Endothelial cell of umbilical vein (primary cell): ENCODE results near the gene NELFB. TPM values are rescaled to one million over a fixed set of nuclear protein-coding genes. Genes with fewer than 3 reads are reported as not detected.

Experiments
- BruUV-seq: library from RNA; stranded (reverse); fragments of 400-500 nt; replicated peaks from 2 replicates; lab custom pipeline; 2021; lab: Mats Ljungman, UMichigan
- CTCF ChIA-PET: fragments of 300-600, 350-600 bp; sonication (Branson Sonifier 250); formaldehyde crosslinking; loops from one replicate; lab custom pipeline; 2021; ENCODE audit warnings: antibody characterized with exemption, inconsistent platforms; lab: Charles Lee
- POLR2A ChIA-PET: fragments of 300-600, 350-600 bp; sonication (Branson Sonifier 250); formaldehyde crosslinking; loops from one replicate; lab custom pipeline; 2021; ENCODE audit warnings: antibody characterized with exemption, inconsistent platforms; lab: Charles Lee
- DNase-seq: peaks from one replicate; pipeline ENCODE4 v3.0.0-alpha.2; 2011; ENCODE audit warnings: low read depth, low spot score
- FAIRE-seq: peaks from 2 replicates; lab custom pipeline; 2011; peaks lifted over from hg19 to GRCh38; lab: Jason Lieb, UNC
- H2AFZ ChIP-seq: 2 replicates; pipeline ENCODE4 v1.6.0; 2012; ENCODE audit warnings: low read depth, low read length, control low read depth, inconsistent platforms
- H3K27ac ChIP-seq: 2 replicates; pipeline ENCODE4 v1.5.1; 2011; ENCODE audit warnings: low read depth, mild to moderate bottlenecking, control low read depth, low read length, moderate library complexity; ENCODE audit not compliant: insufficient read depth
- H3K27me3 ChIP-seq, 2 experiments: 2 replicates each; pipeline versions ENCODE4 v1.6.0 to v1.6.1; 2011; ENCODE audit warnings: low read length in 2 of 2, mixed read lengths in 1 of 2; ENCODE audit not compliant: control insufficient read depth in 2 of 2, insufficient read depth in 2 of 2
- H3K36me3 ChIP-seq, 2 experiments: 2 replicates in 1 of 2; 3 replicates in 1 of 2; pipeline ENCODE4 v1.5.1; 2011; ENCODE audit warnings: low read length in 2 of 2, mild to moderate bottlenecking in 1 of 2, moderate library complexity in 1 of 2; ENCODE audit not compliant: control insufficient read depth in 2 of 2, insufficient read depth in 2 of 2; ENCODE audit errors: extremely low read depth in 1 of 2
- H3K4me1 ChIP-seq: 3 replicates; pipeline ENCODE4 v1.5.1; 2011; ENCODE audit warnings: mild to moderate bottlenecking, low read length; ENCODE audit not compliant: control insufficient read depth, insufficient read depth; ENCODE audit errors: extremely low read depth
- H3K4me2 ChIP-seq: 2 replicates; pipeline ENCODE4 v1.6.1; 2011; ENCODE audit warnings: low read length, control low read depth, mixed read lengths; ENCODE audit not compliant: insufficient read depth
- H3K4me3 ChIP-seq, 3 experiments: fragments of 200-600 bp in 1 of 3; sonication (generic), shearing (Covaris generic) in 1 of 3; replicated peaks in 1 of 3; 2 replicates each; pipeline ENCODE4 v1.5.1; 2011 to 2016; ENCODE audit warnings: control low read depth in 3 of 3, low read length in 3 of 3, mild to moderate bottlenecking in 2 of 3, inconsistent platforms in 1 of 3, low read depth in 1 of 3, moderate library complexity in 1 of 3; ENCODE audit not compliant: insufficient read depth in 1 of 3
- H3K79me2 ChIP-seq: 2 replicates; pipeline ENCODE4 v1.6.0; 2012; ENCODE audit warnings: low read length, inconsistent platforms; ENCODE audit not compliant: control insufficient read depth, insufficient read depth
- H3K9ac ChIP-seq: replicated peaks from 2 replicates; pipeline ENCODE3; 2011; ENCODE audit warnings: low read length, control low read depth; ENCODE audit not compliant: insufficient read depth; ENCODE audit errors: extremely low read depth
- H3K9me1 ChIP-seq: replicated peaks from 3 replicates; pipeline ENCODE4 v1.6.0; 2011; ENCODE audit warnings: mild to moderate bottlenecking, low read length; ENCODE audit not compliant: control insufficient read depth, insufficient read depth; ENCODE audit errors: extremely low read depth
- H3K9me3 ChIP-seq: replicated peaks from 2 replicates; pipeline ENCODE4 v1.5.1; 2012; ENCODE audit warnings: low read length, inconsistent platforms; ENCODE audit not compliant: control insufficient read depth, insufficient read depth
- H4K20me1 ChIP-seq: replicated peaks from 2 replicates; pipeline ENCODE3; 2011; ENCODE audit warnings: mild to moderate bottlenecking, low read length; ENCODE audit not compliant: control insufficient read depth, insufficient read depth; ENCODE audit errors: extremely low read depth
- CTCF ChIP-seq, 2 donors: IDR thresholded peaks; 1 replicate in 1 of 2; 2 replicates in 1 of 2; pipeline ENCODE4 v1.5.1; 2011; ENCODE audit warnings: low read length in 2 of 2, mild to moderate bottlenecking in 2 of 2, moderate library complexity in 2 of 2, control low read depth in 1 of 2, inconsistent platforms in 1 of 2, low read depth in 1 of 2; ENCODE audit not compliant: insufficient read depth in 1 of 2; ENCODE audit errors: extremely low read depth in 1 of 2
- EZH2 ChIP-seq: IDR thresholded peaks from 2 replicates; pipeline ENCODE4 v1.6.1; 2012; ENCODE audit warnings: borderline replicate concordance, low read depth, mild to moderate bottlenecking, moderate library complexity, low read length, inconsistent platforms; ENCODE audit not compliant: severe bottlenecking
- FOS ChIP-seq: IDR thresholded peaks from 2 replicates; pipeline ENCODE4 v1.6.1; 2011; ENCODE audit warnings: mild to moderate bottlenecking, low read length, moderate library complexity, borderline replicate concordance; ENCODE audit not compliant: insufficient read depth
- GATA2 ChIP-seq: IDR thresholded peaks from 2 replicates; pipeline ENCODE4 v1.7.0; 2011; ENCODE audit warnings: low read depth, mild to moderate bottlenecking, moderate library complexity, mixed read lengths, low read length; ENCODE audit not compliant: insufficient read length, insufficient read depth
- JUN ChIP-seq: IDR thresholded peaks from 2 replicates; pipeline ENCODE4 v1.6.1; 2011; ENCODE audit warnings: borderline replicate concordance, low read depth; ENCODE audit not compliant: insufficient read length, insufficient read depth
- MYC ChIP-seq: IDR thresholded peaks from one replicate; pipeline ENCODE4 v1.6.1; 2011; ENCODE audit warnings: mild to moderate bottlenecking, low read depth, low read length
- POLR2A ChIP-seq: IDR thresholded peaks from 2 replicates; pipeline ENCODE4 v1.6.1; 2012; ENCODE audit warnings: low read depth, mild to moderate bottlenecking, control low read depth, low read length
- POLR2AphosphoS5 ChIP-seq: IDR thresholded peaks from 2 replicates; pipeline ENCODE4 v1.6.1; 2012; ENCODE audit warnings: low read depth, mild to moderate bottlenecking, control low read depth, low read length, moderate library complexity; ENCODE audit not compliant: insufficient read depth
- dilution Hi-C: fragments of 300-500 bp; cut with MboI; formaldehyde crosslinking; loops from one replicate; pipeline ENCODE4 v1.15.0; 2019; ENCODE audit warnings: low sequenced_read_pairs; ENCODE audit not compliant: extremely low pct_ligation_motif_present
- intact Hi-C: fragments of 100-400 bp; cut with micrococcal nuclease; formaldehyde crosslinking; loops from one replicate; pipeline ENCODE4 v1.10.0; 2022
- polyA plus RNA-seq, 4 experiments: library from polyadenylated mRNA; depleted of rRNA in 3 of 4; stranded (reverse) in 3 of 4; unstranded in 1 of 4; fragments of >200 nt; gene quantifications; 2 replicates each; pipeline versions ENCODE4 v1.2.1 to v1.2.3, GENCODE V29; 2011 to 2012; ENCODE audit warnings: missing spikeins in 1 of 4
- total RNA-seq: library from RNA; stranded (reverse); gene quantifications from 2 replicates; pipeline ENCODE4 v1.2.3, GENCODE V29; 2021
- TF ChIP-seq, protein P1 (sequence below): IDR thresholded peaks from 2 replicates; pipeline ENCODE4 v1.6.1; 2011; ENCODE audit not compliant: insufficient read depth, insufficient read length

The NELFB gene
- total and polyA plus RNA-seq, 2 donors (not counting 3 experiments of a cell fraction or from before 2014, with no cell fraction given), result 62.3 to 76.1 TPM

DNA sequence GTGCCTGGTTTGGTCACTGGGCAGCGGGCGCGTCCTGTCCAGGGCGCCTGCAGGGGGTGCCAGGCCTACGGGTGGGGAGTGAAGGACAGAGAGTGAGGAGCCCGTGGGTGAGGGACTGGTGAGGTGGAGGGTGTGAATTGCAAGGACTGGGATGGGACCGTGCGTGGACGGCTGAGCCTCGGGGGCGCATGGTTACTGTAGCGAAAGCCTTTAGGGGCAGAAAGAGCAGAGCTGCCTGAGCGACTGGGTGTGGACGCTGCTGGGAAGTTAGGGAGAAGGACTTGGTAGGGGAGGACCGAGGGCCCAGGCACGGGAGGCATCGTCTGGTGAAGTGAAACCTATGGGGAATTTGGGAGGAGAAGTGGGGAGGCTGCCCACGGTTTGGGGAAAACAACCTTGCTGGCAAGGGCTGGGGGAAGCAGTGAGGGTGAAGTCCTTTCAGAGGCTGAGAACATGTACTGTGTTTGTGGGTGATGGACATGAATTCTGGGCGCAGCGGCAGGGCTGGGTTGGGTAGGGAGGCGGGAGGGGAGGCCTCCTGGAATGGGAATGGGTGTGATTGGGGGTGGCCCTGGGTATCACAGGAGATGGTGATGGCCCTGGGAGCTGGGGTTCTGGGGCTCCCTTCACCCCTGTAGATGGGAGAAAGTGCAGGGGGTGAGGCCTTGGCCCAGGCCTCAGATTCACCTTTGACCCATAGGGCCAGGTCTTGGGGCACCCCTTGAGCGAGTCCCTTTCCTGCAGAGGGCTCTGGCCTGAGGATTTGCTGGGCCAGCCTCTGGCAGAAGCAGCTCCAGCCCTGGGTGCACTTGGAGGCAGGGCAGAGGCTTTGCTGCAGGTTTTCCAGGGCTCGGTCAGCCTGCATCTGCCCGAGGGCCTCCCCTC, 20.7 kb downstream of the NELFB start:
- peaks cover 10 to 22% of the 10 kb centered on the region in 2 experiments for H3K36me3 ChIP-seq
- H3K9me1 ChIP-seq, result no peaks in the 10 kb centered on the region
- H3K27me3 ChIP-seq, result no peaks in the 10 kb centered on the region
- dilution Hi-C loops, result no loop called here
- no peak overlapping the region for H3K4me2 ChIP-seq
- intact Hi-C loops, result no loop called here
- H3K4me1 ChIP-seq, result peaks cover 24% of the 10 kb centered on the region
- FAIRE-seq (no peak), DNase-seq (no peak)
- ChIA-PET POLR2A (interaction anchor here (2.0 kb wide), 1 partner anchor 35 kb away, joined by 10 read pairs; the partner anchor contains the start of gene TUBB4B), CTCF (interaction anchor here (1.0 to 2.7 kb wide), 3 partner anchors 10 to 14 kb away, joined by 3 to 23 read pairs (median 9); no protein-coding TSS in a partner anchor)
- peaks cover 31% of the 10 kb centered on the region for H3K79me2 ChIP-seq
- no peaks in the 10 kb centered on the region for H3K9me3 ChIP-seq
- H2AFZ ChIP-seq, result no peak overlapping the region
- no peak overlapping the region for H3K4me3 ChIP-seq
- no peaks in the 10 kb centered on the region for H4K20me1 ChIP-seq
- TF ChIP-seq FOS (no peak), POLR2A (no peak), JUN (no peak), POLR2AphosphoS5 (no peak), CTCF (IDR thresholded peaks at IDR 0.05; ENCODE audit: extremely low read depth in 1 of 2, insufficient read depth in 1 of 2, low read depth in 1 of 2, low read length in 2 of 2) (no peak), GATA2 (no peak), EZH2 (no peak), MYC (no peak)
- TF ChIP-seq, protein P1, sequence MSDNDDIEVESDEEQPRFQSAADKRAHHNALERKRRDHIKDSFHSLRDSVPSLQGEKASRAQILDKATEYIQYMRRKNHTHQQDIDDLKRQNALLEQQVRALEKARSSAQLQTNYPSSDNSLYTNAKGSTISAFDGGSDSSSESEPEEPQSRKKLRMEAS, result no peak
- peak overlapping the region; percentile 91 for H3K27ac ChIP-seq
- H3K9ac ChIP-seq, result no peak overlapping the region
- no TSS peak for BruUV-seq
